GM23248 (cell line): ENCODE data around the gene SLC15A1.

Experiments
- EZH2 ChIP-seq: fragments of 200-600 bp; sonication (generic); IDR thresholded peaks from 2 replicates; pipeline ENCODE4 v1.6.1; 2018; ENCODE audit warnings: antibody characterized with exemption, mild to moderate bottlenecking; ENCODE audit not compliant: insufficient read depth, poor library complexity, severe bottlenecking
- EZH2phosphoT487 ChIP-seq: fragments of 200-600 bp; sonication (generic); IDR thresholded peaks from 2 replicates; pipeline ENCODE4 v1.6.1; 2018; ENCODE audit warnings: antibody characterized with exemption, moderate library complexity, mild to moderate bottlenecking, low read depth; ENCODE audit not compliant: insufficient read depth

DNA sequence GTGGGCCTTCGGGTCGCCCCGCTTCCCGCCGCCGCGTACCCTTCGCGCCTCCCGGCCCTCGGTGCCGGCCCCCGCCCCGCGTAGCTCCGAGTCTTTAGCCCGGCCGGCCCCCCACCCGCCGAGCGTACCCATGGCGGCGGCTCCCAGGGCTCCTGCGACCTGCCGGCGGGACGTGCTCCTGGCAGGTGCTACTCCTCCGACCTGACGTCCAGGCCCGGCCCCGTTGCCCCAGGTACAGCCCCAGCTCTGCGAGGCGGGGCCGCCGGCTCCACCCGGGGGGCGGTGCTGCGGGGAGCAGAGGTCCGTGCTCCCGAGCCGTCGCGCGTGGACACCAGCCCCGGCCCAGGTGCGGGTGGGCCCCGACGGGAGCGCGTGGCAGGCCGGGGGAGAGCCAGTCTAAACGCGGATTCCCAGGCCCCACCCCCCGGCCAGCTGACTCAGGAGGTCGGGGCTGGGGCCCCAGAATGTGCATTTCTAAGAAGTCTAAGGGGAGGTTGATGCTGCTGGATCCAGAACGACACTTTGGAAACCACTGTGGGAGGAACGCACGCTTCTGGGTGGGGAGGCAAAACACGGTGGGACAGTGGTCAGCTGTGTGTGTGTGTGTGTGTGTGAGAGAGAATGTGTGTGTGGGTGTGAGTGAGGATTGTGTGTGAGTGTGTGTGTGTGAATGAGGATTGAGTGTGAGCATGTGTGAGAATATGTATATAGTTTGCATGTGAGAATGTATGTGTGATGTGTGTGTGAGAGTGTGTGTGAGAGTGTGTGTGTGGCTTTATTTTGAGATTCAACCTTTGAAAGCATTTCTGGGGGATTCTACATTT is at the start of gene SLC15A1:
- no peak for TF ChIP-seq EZH2
- no peak for TF ChIP-seq EZH2phosphoT487
